ENCODE results near the gene NPAT.

- TF ChIP-seq SIN3A (IDR thresholded peaks at IDR 0.05; ENCODE audit: low read depth) (no peak), FOSL1 (IDR thresholded peaks at IDR 0.05; ENCODE audit: low read depth) (no peak), CEBPB (IDR thresholded peaks at IDR 0.05; ENCODE audit: low read depth) (no peak), POLR2AphosphoS5 (IDR thresholded peaks at IDR 0.05; ENCODE audit: low read depth, low read length) (no peak), EGR1 (IDR thresholded peaks at IDR 0.05; ENCODE audit: low read depth) (no peak), EZH2 (IDR thresholded peaks at IDR 0.05) (no peak), ELF1 (IDR thresholded peaks at IDR 0.05; ENCODE audit: borderline replicate concordance, low read depth) (no peak)
- TF ChIP-seq, protein P1, sequence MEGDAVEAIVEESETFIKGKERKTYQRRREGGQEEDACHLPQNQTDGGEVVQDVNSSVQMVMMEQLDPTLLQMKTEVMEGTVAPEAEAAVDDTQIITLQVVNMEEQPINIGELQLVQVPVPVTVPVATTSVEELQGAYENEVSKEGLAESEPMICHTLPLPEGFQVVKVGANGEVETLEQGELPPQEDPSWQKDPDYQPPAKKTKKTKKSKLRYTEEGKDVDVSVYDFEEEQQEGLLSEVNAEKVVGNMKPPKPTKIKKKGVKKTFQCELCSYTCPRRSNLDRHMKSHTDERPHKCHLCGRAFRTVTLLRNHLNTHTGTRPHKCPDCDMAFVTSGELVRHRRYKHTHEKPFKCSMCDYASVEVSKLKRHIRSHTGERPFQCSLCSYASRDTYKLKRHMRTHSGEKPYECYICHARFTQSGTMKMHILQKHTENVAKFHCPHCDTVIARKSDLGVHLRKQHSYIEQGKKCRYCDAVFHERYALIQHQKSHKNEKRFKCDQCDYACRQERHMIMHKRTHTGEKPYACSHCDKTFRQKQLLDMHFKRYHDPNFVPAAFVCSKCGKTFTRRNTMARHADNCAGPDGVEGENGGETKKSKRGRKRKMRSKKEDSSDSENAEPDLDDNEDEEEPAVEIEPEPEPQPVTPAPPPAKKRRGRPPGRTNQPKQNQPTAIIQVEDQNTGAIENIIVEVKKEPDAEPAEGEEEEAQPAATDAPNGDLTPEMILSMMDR (IDR thresholded peaks at IDR 0.05 in 2 of 3, conservative IDR thresholded peaks at IDR 0.05 in 1 of 3; ENCODE audit: borderline replicate concordance in 1 of 3, insufficient read depth in 1 of 3, low read depth in 2 of 3, low read length in 2 of 3), result no peak
- TF ChIP-seq, protein P2, sequence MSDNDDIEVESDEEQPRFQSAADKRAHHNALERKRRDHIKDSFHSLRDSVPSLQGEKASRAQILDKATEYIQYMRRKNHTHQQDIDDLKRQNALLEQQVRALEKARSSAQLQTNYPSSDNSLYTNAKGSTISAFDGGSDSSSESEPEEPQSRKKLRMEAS (IDR thresholded peaks at IDR 0.05), result no peak
- TF ChIP-seq, protein P3, sequence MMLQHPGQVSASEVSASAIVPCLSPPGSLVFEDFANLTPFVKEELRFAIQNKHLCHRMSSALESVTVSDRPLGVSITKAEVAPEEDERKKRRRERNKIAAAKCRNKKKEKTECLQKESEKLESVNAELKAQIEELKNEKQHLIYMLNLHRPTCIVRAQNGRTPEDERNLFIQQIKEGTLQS (IDR thresholded peaks at IDR 0.05), result no peak
Observed at GRCh38 chr11:108131993-108132392, 90.4 kb downstream of the NPAT start.
